Measurements from ENCODE around the gene FKBP5.

- TF ChIP-seq POLR2A (IDR thresholded peaks at IDR 0.05; ENCODE audit: low read depth, low read length) (no peak), POLR2AphosphoS5 (IDR thresholded peaks at IDR 0.05; ENCODE audit: low read depth, low read length) (no peak)
These were observed 1.8 kb upstream of the FKBP5 start for GRCh38 chr6:35690484-35690883.

Measured in GM12892 (cell line).